DND-41 (cell line): ENCODE results near the gene ENO4.

ENCODE experiments used
- ATAC-seq: fragments of 200-7000 bp; cut with Tn5 transposase; 3 replicates; pipeline ENCODE4 v1.9.1; 2021; ENCODE audit warnings: low read depth; ENCODE audit not compliant: insufficient read depth
- DNase-seq: peaks from one replicate; pipeline ENCODE4 v3.0.0-alpha.2; 2020
- H2AFZ ChIP-seq: 2 replicates; pipeline ENCODE4 v1.6.0; 2012; ENCODE audit warnings: low read depth, low read length
- H3K27ac ChIP-seq: 2 replicates; pipeline ENCODE4 v1.5.1; 2012; ENCODE audit warnings: low read length, inconsistent platforms
- H3K27me3 ChIP-seq: fragments of 200-600 bp; sonication (generic); 2 replicates; pipeline ENCODE4 v1.6.0; 2012; ENCODE audit warnings: low read length, mild to moderate bottlenecking, inconsistent platforms; ENCODE audit not compliant: insufficient read depth, poor library complexity
- H3K36me3 ChIP-seq: 2 replicates; pipeline ENCODE4 v1.5.1; 2012; ENCODE audit warnings: low read length, inconsistent platforms; ENCODE audit not compliant: insufficient read depth
- H3K4me1 ChIP-seq: 2 replicates; pipeline ENCODE4 v1.5.1; 2012; ENCODE audit warnings: mild to moderate bottlenecking, low read length; ENCODE audit not compliant: insufficient read depth
- H3K4me2 ChIP-seq: 2 replicates; pipeline ENCODE4 v1.6.0; 2012; ENCODE audit warnings: mild to moderate bottlenecking, moderate library complexity, low read length, inconsistent platforms; ENCODE audit not compliant: insufficient read depth
- H3K4me3 ChIP-seq, 2 experiments: fragments of 200-600 bp in 1 of 2; shearing (Covaris generic) in 1 of 2; 2 replicates each; pipeline ENCODE4 v1.5.1; 2012 to 2016; ENCODE audit warnings: inconsistent platforms in 2 of 2, low read length in 2 of 2, mild to moderate bottlenecking in 2 of 2, low read depth in 1 of 2, moderate library complexity in 1 of 2
- H3K79me2 ChIP-seq: 2 replicates; pipeline ENCODE4 v1.6.0; 2012; ENCODE audit warnings: low read length, inconsistent platforms; ENCODE audit not compliant: insufficient read depth
- H3K9ac ChIP-seq: 2 replicates; pipeline ENCODE4 v1.6.0; 2012; ENCODE audit warnings: low read depth, mild to moderate bottlenecking, inconsistent platforms, low read length, moderate library complexity
- H3K9me3 ChIP-seq: 2 replicates; pipeline ENCODE4 v1.5.1; 2012; ENCODE audit warnings: low read length, moderate library complexity, mild to moderate bottlenecking, inconsistent platforms; ENCODE audit not compliant: insufficient read depth, severe bottlenecking
- H4K20me1 ChIP-seq: 2 replicates; pipeline ENCODE4 v1.6.0; 2012; ENCODE audit warnings: low read length; ENCODE audit not compliant: insufficient read depth
- EZH2 ChIP-seq: IDR thresholded peaks from 3 replicates; pipeline ENCODE4 v1.6.1; 2012; ENCODE audit warnings: borderline replicate concordance, low read depth, mild to moderate bottlenecking, moderate library complexity, low read length, inconsistent platforms; ENCODE audit not compliant: severe bottlenecking
- TF ChIP-seq, protein P1 (sequence below): IDR thresholded peaks from 2 replicates; pipeline ENCODE4 v1.5.1; 2012; ENCODE audit warnings: borderline replicate concordance, low read length, moderate library complexity, mild to moderate bottlenecking; ENCODE audit not compliant: poor library complexity, severe bottlenecking; ENCODE audit errors: extremely low read depth

Gene ENO4

DNA sequence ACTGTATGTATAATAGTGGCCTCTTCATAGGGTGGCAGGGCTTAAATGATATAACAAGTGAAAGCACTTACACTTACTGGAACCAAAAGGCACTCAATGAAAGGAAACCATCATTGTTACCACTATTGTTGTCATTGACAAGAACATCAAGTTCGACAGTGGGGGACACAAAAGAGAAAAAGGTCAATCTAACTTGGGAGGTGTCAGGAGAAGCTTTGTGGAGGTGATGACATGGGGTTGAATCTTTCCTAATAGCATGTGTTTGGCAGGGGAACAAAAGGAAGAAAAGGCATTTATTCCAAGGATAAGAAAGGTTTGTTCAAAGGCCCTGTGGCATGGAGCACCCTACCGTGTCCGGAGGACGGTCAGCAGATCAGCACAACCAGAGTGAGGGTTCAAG is 18.2 kb upstream of the ENO4 start:
- DNase-seq (no peak), ATAC-seq (no peak)
- no peak overlapping the region for H2AFZ ChIP-seq
- no peaks in the 10 kb centered on the region for H3K9me3 ChIP-seq
- no peak overlapping the region for H3K27ac ChIP-seq
- H3K4me1 ChIP-seq = no peaks in the 10 kb centered on the region
- no peak overlapping the region for H3K4me2 ChIP-seq
- no peaks in the 10 kb centered on the region for H3K79me2 ChIP-seq
- H3K27me3 ChIP-seq = peaks cover 2% of the 10 kb centered on the region
- no peak overlapping the region for H3K9ac ChIP-seq
- H3K4me3 ChIP-seq = no peak overlapping the region
- no peaks in the 10 kb centered on the region for H3K36me3 ChIP-seq
- no peak for TF ChIP-seq EZH2
- TF ChIP-seq, protein P1, sequence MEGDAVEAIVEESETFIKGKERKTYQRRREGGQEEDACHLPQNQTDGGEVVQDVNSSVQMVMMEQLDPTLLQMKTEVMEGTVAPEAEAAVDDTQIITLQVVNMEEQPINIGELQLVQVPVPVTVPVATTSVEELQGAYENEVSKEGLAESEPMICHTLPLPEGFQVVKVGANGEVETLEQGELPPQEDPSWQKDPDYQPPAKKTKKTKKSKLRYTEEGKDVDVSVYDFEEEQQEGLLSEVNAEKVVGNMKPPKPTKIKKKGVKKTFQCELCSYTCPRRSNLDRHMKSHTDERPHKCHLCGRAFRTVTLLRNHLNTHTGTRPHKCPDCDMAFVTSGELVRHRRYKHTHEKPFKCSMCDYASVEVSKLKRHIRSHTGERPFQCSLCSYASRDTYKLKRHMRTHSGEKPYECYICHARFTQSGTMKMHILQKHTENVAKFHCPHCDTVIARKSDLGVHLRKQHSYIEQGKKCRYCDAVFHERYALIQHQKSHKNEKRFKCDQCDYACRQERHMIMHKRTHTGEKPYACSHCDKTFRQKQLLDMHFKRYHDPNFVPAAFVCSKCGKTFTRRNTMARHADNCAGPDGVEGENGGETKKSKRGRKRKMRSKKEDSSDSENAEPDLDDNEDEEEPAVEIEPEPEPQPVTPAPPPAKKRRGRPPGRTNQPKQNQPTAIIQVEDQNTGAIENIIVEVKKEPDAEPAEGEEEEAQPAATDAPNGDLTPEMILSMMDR = no peak
- no peaks in the 10 kb centered on the region for H4K20me1 ChIP-seq

DNA sequence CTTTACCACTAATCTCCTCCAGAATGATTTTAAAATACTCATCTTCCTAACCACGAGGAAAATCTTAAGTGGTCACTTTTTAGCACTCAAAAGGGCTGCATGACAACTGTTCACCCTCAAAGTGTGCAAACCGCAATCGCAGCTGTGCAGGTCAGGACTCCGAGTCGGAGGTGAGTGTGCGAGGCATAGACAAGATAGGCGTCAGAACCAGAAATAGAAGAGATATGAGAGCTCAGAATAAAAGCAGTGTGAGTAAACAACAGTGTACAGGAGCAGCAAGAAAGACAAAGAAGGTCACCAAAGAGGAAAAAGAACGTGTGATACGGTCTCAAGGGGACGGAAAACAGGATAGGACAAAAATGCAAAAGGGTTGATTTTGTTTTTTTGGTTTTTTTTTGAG is 17.5 kb upstream of the ENO4 start:
- no peak for TF ChIP-seq EZH2
- TF ChIP-seq, protein P1 = no peak
- Histone ChIP-seq H3K4me3 (no peak overlapping the region), H3K36me3 (no peaks in the 10 kb centered on the region), H4K20me1 (no peaks in the 10 kb centered on the region), H2AFZ (no peak overlapping the region), H3K9ac (no peak overlapping the region), H3K27me3 (peaks cover 4% of the 10 kb centered on the region), H3K9me3 (no peaks in the 10 kb centered on the region), H3K4me1 (no peaks in the 10 kb centered on the region), H3K79me2 (no peaks in the 10 kb centered on the region), H3K4me2 (no peak overlapping the region), H3K27ac (no peak overlapping the region)
- DNase-seq (no peak), ATAC-seq (no peak)

DNA sequence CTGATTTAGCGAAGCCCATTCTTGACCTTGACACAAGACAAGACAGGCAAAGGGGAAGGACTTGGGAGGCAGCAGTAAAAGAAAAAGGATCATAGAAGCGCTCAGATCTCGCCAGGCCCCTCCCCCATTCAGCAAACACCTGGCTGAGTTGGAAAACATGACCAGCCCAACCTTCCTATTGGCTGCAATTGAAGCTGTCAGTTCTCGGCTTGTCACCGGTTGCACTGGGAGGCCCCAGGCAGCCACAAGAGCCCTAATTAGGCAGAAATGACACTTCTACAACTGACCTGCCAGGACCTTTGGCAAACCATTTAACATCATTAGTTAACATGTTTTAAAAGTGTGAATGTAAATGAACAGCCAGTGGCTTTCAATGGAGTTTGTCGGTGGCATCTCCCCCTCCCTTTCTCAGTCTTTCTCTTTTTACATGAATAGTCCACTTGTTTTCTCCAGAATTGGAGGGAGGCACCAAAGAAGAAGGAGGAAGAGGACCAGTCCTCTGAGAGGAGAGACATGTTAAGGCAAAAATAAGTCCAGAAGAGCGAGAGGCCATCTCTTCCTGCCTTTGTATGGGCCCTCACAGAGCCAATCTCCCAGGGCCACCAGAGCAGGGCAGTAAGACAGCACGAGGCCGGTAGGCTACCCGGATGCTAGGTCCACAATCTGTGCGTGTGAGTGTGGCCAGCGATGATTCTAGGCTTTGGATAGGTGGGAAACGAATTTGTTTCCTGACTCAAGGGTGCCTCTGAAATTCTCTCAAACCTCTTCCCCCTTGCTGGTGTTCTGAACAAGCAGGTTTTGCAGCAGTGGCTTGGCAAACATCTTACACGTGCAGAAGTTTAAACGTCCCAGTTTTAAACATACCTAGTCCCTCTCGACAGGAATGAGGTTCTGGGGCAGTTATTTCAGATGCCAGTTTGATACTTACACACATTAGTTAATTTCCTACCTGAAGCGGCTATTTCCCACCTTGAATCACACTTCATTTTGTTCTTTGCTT is 15.0 kb upstream of the ENO4 start:
- no peaks in the 10 kb centered on the region for H4K20me1 ChIP-seq
- H3K27me3 ChIP-seq = peaks cover 4% of the 10 kb centered on the region
- H3K4me1 ChIP-seq = no peaks in the 10 kb centered on the region
- H3K4me2 ChIP-seq = no peak overlapping the region
- no peak overlapping the region for H3K27ac ChIP-seq
- H3K36me3 ChIP-seq = no peaks in the 10 kb centered on the region
- H3K4me3 ChIP-seq = no peak overlapping the region
- H3K9me3 ChIP-seq = no peaks in the 10 kb centered on the region
- H3K79me2 ChIP-seq = no peaks in the 10 kb centered on the region
- no peak for TF ChIP-seq EZH2
- TF ChIP-seq, protein P1 = no peak
- H2AFZ ChIP-seq = no peak overlapping the region
- ATAC-seq = no peak
- H3K9ac ChIP-seq = no peak overlapping the region
- DNase-seq = no peak
